ENCODE results near the gene CHST12. TPM values are rescaled to one million over a fixed set of nuclear protein-coding genes. Genes with fewer than 3 reads are reported as not detected.

Gene CHST12
- total and polyA plus RNA-seq, 2 of the 4 experiments (the other 2 are of a cell fraction), result 3.8 to 27.0 TPM

- WGBS, 2 experiments (ENCODE audit: extremely low coverage in 2 of 2, insufficient read length in 1 of 2), result 92% methylated on average over 19 of the region's 23 CpGs; no CpG with 5 or more reads in 1 of the 2 experiments
- DNase-seq, result no peak
- BruUV-seq (replicated peaks), result no TSS peak
- Histone ChIP-seq H3K27me3 (ENCODE audit: control insufficient read depth, insufficient read depth, low read length) (no peaks in the 10 kb centered on the region), H4K20me1 (ENCODE audit: insufficient read depth, low read length) (no peaks in the 10 kb centered on the region), H3K56ac (ENCODE audit: extremely low read depth, insufficient read depth, low read length) (no peak overlapping the region), H3K79me1 (ENCODE audit: low read depth in 1 of 2, low read length in 2 of 2) (no peaks in the 10 kb centered on the region), H2AFZ (replicated peaks; ENCODE audit: low read length, poor library complexity) (no peak overlapping the region), H3K9me1 (ENCODE audit: insufficient read depth, low read length) (0 out of 2 replicates have a peak, but pooled peaks cover 5% of the 10 kb centered on the region), H3K23ac (ENCODE audit: low read depth, low read length) (no peak overlapping the region), H3K4ac (ENCODE audit: low read depth, low read length) (no peak overlapping the region), H3K4me2 (ENCODE audit: low read depth, low read length) (no peak overlapping the region), H3K27ac (ENCODE audit: insufficient read depth, low read length) (no peak overlapping the region), H4K8ac (ENCODE audit: low read depth in 2 of 2, low read length in 2 of 2) (no peak overlapping the region), H2AK5ac (ENCODE audit: low read depth, low read length) (no peak overlapping the region), H3K9ac (ENCODE audit: low read depth, low read length) (no peak overlapping the region), H2BK15ac (ENCODE audit: low read depth, low read length) (no peak overlapping the region), H3K4me1 (ENCODE audit: control insufficient read depth, insufficient read depth, low read length) (no peaks in the 10 kb centered on the region; the same call in 1 of the 2 replicates), H4K91ac (ENCODE audit: insufficient read depth, low read depth, low read length) (no peak overlapping the region), H3K9me3 (ENCODE audit: control insufficient read depth, insufficient read depth, low read length) (peaks cover 3% of the 10 kb centered on the region), H2BK5ac (ENCODE audit: low read depth, low read length, poor library complexity, severe bottlenecking) (no peak overlapping the region), H2AK9ac (replicated peaks; ENCODE audit: low read depth, low read length, poor library complexity) (no peak overlapping the region), H2BK20ac (ENCODE audit: low read depth, low read length) (no peak overlapping the region), H2BK120ac (ENCODE audit: low read depth, low read length) (no peak overlapping the region), H3K36me3 (ENCODE audit: control insufficient read depth, insufficient read depth, low read length) (no peaks in the 10 kb centered on the region), H3K14ac (replicated peaks; ENCODE audit: low read depth, low read length) (no peak overlapping the region), H3K4me3 (ENCODE audit: insufficient read depth, low read depth, low read length) (no peak overlapping the region), H3K18ac (ENCODE audit: low read depth, low read length) (no peak overlapping the region), H4K5ac (ENCODE audit: low read depth, low read length) (no peak overlapping the region)
- CTCF ChIA-PET, result interaction anchor here (0.7 to 1.1 kb wide), 2 partner anchors 9 to 272 kb away, joined by 3 read pairs; no protein-coding TSS in a partner anchor
- intact Hi-C loops (cut with micrococcal nuclease), result no loop called here
- TF ChIP-seq NFE2L2 (IDR thresholded peaks at IDR 0.05; ENCODE audit: low read depth, low read length) (no peak), CTCF (conservative IDR thresholded peaks at IDR 0.05; ENCODE audit: low read depth, low read length) (no peak), POLR2A (IDR thresholded peaks at IDR 0.05; ENCODE audit: low read depth, low read length) (no peak), FOS (IDR thresholded peaks at IDR 0.05; ENCODE audit: low read depth, low read length) (no peak), RCOR1 (IDR thresholded peaks at IDR 0.05; ENCODE audit: insufficient replicate concordance, low read length) (no peak)
- in situ Hi-C loops (cut with MboI; ENCODE audit: low sequenced_read_pairs), result no loop called here
- POLR2A ChIA-PET (ENCODE audit: unreplicated experiment), result no interaction called here
- dilution Hi-C loops (cut with HindIII; ENCODE audit: low sequenced_read_pairs, unreplicated experiment), result no loop called here
- no peak for ATAC-seq (ENCODE audit: low read depth)
Observed at GRCh38 chr7:2460188-2460587, 56.8 kb downstream of the CHST12 start.

All from IMR-90 (cell line).